H9 (cell line): ENCODE measurements around the gene KRT78. TPM values are rescaled to one million over a fixed set of nuclear protein-coding genes. Genes with fewer than 3 reads are reported as not detected.

ENCODE experiments used
- DNase-seq: peaks from one replicate; pipeline ENCODE4 v3.0.0-alpha.2; 2017
- H2AFZ ChIP-seq: one replicate; pipeline ENCODE4 v1.6.1; 2013; ENCODE audit warnings: mild to moderate bottlenecking, low read length, control low read depth, moderate library complexity
- H2AK5ac ChIP-seq: 2 replicates; pipeline ENCODE4 v1.6.1; 2013; ENCODE audit warnings: low read length, control low read depth, mixed read lengths; ENCODE audit not compliant: insufficient read length
- H2BK120ac ChIP-seq: one replicate; pipeline ENCODE4 v1.6.1; 2013; ENCODE audit warnings: low read depth, mild to moderate bottlenecking, low read length, control low read depth, inconsistent platforms; ENCODE audit not compliant: poor library complexity, severe bottlenecking
- H2BK12ac ChIP-seq: 2 replicates; pipeline ENCODE4 v1.6.1; 2013; ENCODE audit warnings: low read length, control low read depth, mixed read lengths, low read depth; ENCODE audit not compliant: insufficient read length
- H2BK15ac ChIP-seq: 2 replicates; pipeline ENCODE4 v1.6.1; 2013; ENCODE audit warnings: low read depth, low read length, control low read depth
- H2BK20ac ChIP-seq: one replicate; pipeline ENCODE4 v1.6.1; 2013; ENCODE audit warnings: low read depth, mild to moderate bottlenecking, low read length, control low read depth, inconsistent platforms; ENCODE audit not compliant: poor library complexity, severe bottlenecking
- H2BK5ac ChIP-seq: 2 replicates; pipeline ENCODE4 v1.6.1; 2013; ENCODE audit warnings: low read length, control low read depth, mixed read lengths; ENCODE audit not compliant: insufficient read length
- H3K14ac ChIP-seq: 2 replicates; pipeline ENCODE4 v1.6.1; 2013; ENCODE audit warnings: low read length, control low read depth; ENCODE audit not compliant: insufficient read depth
- H3K18ac ChIP-seq: 2 replicates; pipeline ENCODE4 v1.6.1; 2013; ENCODE audit warnings: low read depth, mild to moderate bottlenecking, mixed read lengths, low read length, control low read depth; ENCODE audit not compliant: insufficient read length
- H3K23ac ChIP-seq: 2 replicates; pipeline ENCODE4 v1.6.1; 2013; ENCODE audit warnings: low read length, control low read depth, mixed read lengths, low read depth; ENCODE audit not compliant: insufficient read length
- H3K23me2 ChIP-seq: 2 replicates; pipeline ENCODE4 v1.6.1; 2013; ENCODE audit warnings: low read depth, mild to moderate bottlenecking, mixed read lengths, low read length, control low read depth; ENCODE audit not compliant: insufficient read length, poor library complexity, severe bottlenecking
- H3K27ac ChIP-seq: 2 replicates; pipeline ENCODE4 v1.5.1; 2013; ENCODE audit warnings: low read length, control low read depth, mixed read lengths, low read depth; ENCODE audit not compliant: insufficient read length
- H3K27me3 ChIP-seq: 2 replicates; pipeline ENCODE4 v1.6.1; 2013; ENCODE audit warnings: low read length, control low read depth, inconsistent platforms; ENCODE audit not compliant: insufficient read depth
- H3K4ac ChIP-seq: 2 replicates; pipeline ENCODE4 v1.6.1; 2013; ENCODE audit warnings: low read depth, mild to moderate bottlenecking, control low read depth, inconsistent platforms, low read length, moderate library complexity
- H3K4me1 ChIP-seq: 2 replicates; pipeline ENCODE4 v1.6.1; 2013; ENCODE audit warnings: low read length, control low read depth, inconsistent platforms; ENCODE audit not compliant: insufficient read depth
- H3K4me2 ChIP-seq: 2 replicates; pipeline ENCODE4 v1.6.1; 2013; ENCODE audit warnings: low read length, control low read depth, mixed read lengths; ENCODE audit not compliant: insufficient read length, insufficient read depth
- H3K56ac ChIP-seq: 2 replicates; pipeline ENCODE4 v1.6.1; 2013; ENCODE audit warnings: low read depth, mild to moderate bottlenecking, mixed read lengths, low read length, control low read depth; ENCODE audit not compliant: insufficient read length
- H3K79me1 ChIP-seq: 2 replicates; pipeline ENCODE4 v1.6.1; 2013; ENCODE audit warnings: low read depth, mild to moderate bottlenecking, moderate library complexity, low read length, control low read depth, inconsistent platforms; ENCODE audit not compliant: insufficient read depth, poor library complexity, severe bottlenecking
- H3K79me2 ChIP-seq: 2 replicates; pipeline ENCODE4 v1.6.1; 2013; ENCODE audit warnings: low read length, control low read depth, inconsistent platforms; ENCODE audit not compliant: insufficient read depth
- H3K9ac ChIP-seq: 2 replicates; pipeline ENCODE4 v1.6.1; 2013; ENCODE audit warnings: low read length, control low read depth, mixed read lengths; ENCODE audit not compliant: insufficient read length; ENCODE audit errors: extremely low read depth
- H3K9me3 ChIP-seq: one replicate; pipeline ENCODE4 v1.6.1; 2013; ENCODE audit warnings: low read depth, low read length, inconsistent platforms; ENCODE audit not compliant: control insufficient read depth
- H3T11ph ChIP-seq: one replicate; pipeline ENCODE4 v1.6.1; 2013; ENCODE audit warnings: mild to moderate bottlenecking, low read length, control low read depth, inconsistent platforms
- H4K20me1 ChIP-seq: one replicate; pipeline ENCODE4 v1.6.1; 2013; ENCODE audit not compliant: control insufficient read depth, insufficient read length, insufficient read depth
- H4K5ac ChIP-seq: 2 replicates; pipeline ENCODE4 v1.6.1; 2013; ENCODE audit warnings: low read depth, mild to moderate bottlenecking, mixed read lengths, low read length, control low read depth; ENCODE audit not compliant: insufficient read length
- H4K8ac ChIP-seq: replicated peaks from 2 replicates; pipeline ENCODE4 v1.6.1; 2013; ENCODE audit warnings: low read length, control low read depth, mixed read lengths, low read depth; ENCODE audit not compliant: insufficient read length
- H4K91ac ChIP-seq: 2 replicates; pipeline ENCODE4 v1.6.1; 2013; ENCODE audit warnings: low read depth, mild to moderate bottlenecking, moderate library complexity, mixed read lengths, low read length, control low read depth; ENCODE audit not compliant: insufficient read length
- H3K27ac Mint-ChIP-seq, 3 experiments: 2 replicates in 2 of 3; 3 replicates in 1 of 3; pipeline ENCODE4 v1.8.0; 2020 to 2021; ENCODE audit warnings: mixed read lengths in 3 of 3, mild to moderate bottlenecking in 1 of 3, moderate library complexity in 1 of 3
- H3K27me3 Mint-ChIP-seq: 2 replicates; pipeline ENCODE4 v1.8.0; 2021; ENCODE audit warnings: low read depth, mild to moderate bottlenecking, moderate library complexity, mixed read lengths
- H3K36me3 Mint-ChIP-seq, 3 experiments: 2 replicates in 2 of 3; 3 replicates in 1 of 3; pipeline ENCODE4 v1.8.0; 2020 to 2021; ENCODE audit warnings: low read depth in 3 of 3, mixed read lengths in 3 of 3; ENCODE audit not compliant: insufficient read depth in 1 of 3
- H3K4me1 Mint-ChIP-seq, 2 experiments: 2 replicates each; pipeline ENCODE4 v1.8.0; 2020; ENCODE audit warnings: mixed read lengths in 2 of 2
- H3K4me3 Mint-ChIP-seq, 2 experiments: 2 replicates in 1 of 2; 3 replicates in 1 of 2; pipeline ENCODE4 v1.8.0; 2020 to 2021; ENCODE audit warnings: mild to moderate bottlenecking in 2 of 2, mixed read lengths in 2 of 2, moderate library complexity in 1 of 2
- H3K9me3 Mint-ChIP-seq, 2 experiments: 2 replicates in 1 of 2; 3 replicates in 1 of 2; pipeline ENCODE4 v1.8.0; 2020; ENCODE audit warnings: mild to moderate bottlenecking in 2 of 2, mixed read lengths in 2 of 2, moderate library complexity in 1 of 2
- CTCF ChIP-seq: fragments of 200-600 bp; sonication (generic); conservative IDR thresholded peaks from 3 replicates; pipeline ENCODE4 v1.8.0; 2021; ENCODE audit warnings: antibody characterized with exemption, mild to moderate bottlenecking
- WGBS: extraction: QIAGEN DNeasy Blood & Tissue Kit; methylation state at CpG from one replicate; pipeline ENCODE4 v1.1.7; 2013; ENCODE audit warnings: missing lambda C conversion rate, low lambda C conversion rate, mixed read lengths; ENCODE audit not compliant: insufficient read length; ENCODE audit errors: extremely low coverage; 5-methylcytosine and 5-hydroxymethylcytosine counted together
- total RNA-seq: library from RNA; stranded (reverse); gene quantifications from 2 replicates; pipeline ENCODE4 v1.2.1, GENCODE V29; 2021

KRT78 gene
- total RNA-seq, 1 experiment from 2014 or later = not detected

GRCh38 chr12:52796839-52797528 lies 51.8 kb downstream of the KRT78 start:
- Histone ChIP-seq H2AK5ac (no peak overlapping the region), H4K8ac (no peak overlapping the region), H2BK5ac (no peak overlapping the region), H3K4me1 (peaks cover 8% of the 10 kb centered on the region; the same call in 1 of the 2 replicates), H3K23me2 (no peaks in the 10 kb centered on the region), H3K27ac (no peak overlapping the region), H4K20me1 (peaks cover 3% of the 10 kb centered on the region), H3K4ac (no peak overlapping the region), H3K79me1 (no peaks in the 10 kb centered on the region), H2BK15ac (no peak overlapping the region), H3K18ac (no peak overlapping the region), H3K4me2 (no peak overlapping the region), H4K5ac (no peak overlapping the region), H3K23ac (no peak overlapping the region), H3T11ph (no peak overlapping the region), H3K79me2 (no peaks in the 10 kb centered on the region), H3K27me3 (no peaks in the 10 kb centered on the region), H2BK120ac (no peak overlapping the region), H3K14ac (0 out of 2 replicates have a peak overlapping the region, but pooled peaks have one; percentile 24), H2BK12ac (no peak overlapping the region), H3K56ac (no peak overlapping the region), H3K9me3 (no peaks in the 10 kb centered on the region), H2BK20ac (no peak overlapping the region), H2AFZ (no peak overlapping the region), H4K91ac (no peak overlapping the region), H3K9ac (no peak overlapping the region)
- peaks cover 2% of the 10 kb centered on the region for H3K27me3 Mint-ChIP-seq
- no peak overlapping the region for H3K4me3 Mint-ChIP-seq
- no peak overlapping the region for H3K27ac Mint-ChIP-seq
- no CpG with 5 or more reads among the region's 3 CpGs for WGBS
- DNase-seq = no peak
- H3K9me3 Mint-ChIP-seq = no peaks in the 10 kb centered on the region
- TF ChIP-seq CTCF = no peak
- peaks cover 19 to 27% of the 10 kb centered on the region in 2 experiments for H3K4me1 Mint-ChIP-seq
- no peaks in the 10 kb centered on the region for H3K36me3 Mint-ChIP-seq
